GM12864 (cell line): ENCODE data around the gene HES2.

Experiments used
- DNase-seq: peaks from one replicate; pipeline ENCODE4 v3.0.0-alpha.2; 2011; ENCODE audit warnings: low read depth
- H3K4me3 ChIP-seq: 2 replicates; pipeline ENCODE4 v1.5.1; 2011; ENCODE audit warnings: mild to moderate bottlenecking, low read depth, low read length, control low read depth
- TF ChIP-seq, protein P1 (sequence below): IDR thresholded peaks from 2 replicates; pipeline ENCODE4 v1.5.1; 2011; ENCODE audit warnings: low read depth, mild to moderate bottlenecking, moderate library complexity, low read length, control low read depth, inconsistent platforms; ENCODE audit errors: missing control alignments

HES2 gene

DNA sequence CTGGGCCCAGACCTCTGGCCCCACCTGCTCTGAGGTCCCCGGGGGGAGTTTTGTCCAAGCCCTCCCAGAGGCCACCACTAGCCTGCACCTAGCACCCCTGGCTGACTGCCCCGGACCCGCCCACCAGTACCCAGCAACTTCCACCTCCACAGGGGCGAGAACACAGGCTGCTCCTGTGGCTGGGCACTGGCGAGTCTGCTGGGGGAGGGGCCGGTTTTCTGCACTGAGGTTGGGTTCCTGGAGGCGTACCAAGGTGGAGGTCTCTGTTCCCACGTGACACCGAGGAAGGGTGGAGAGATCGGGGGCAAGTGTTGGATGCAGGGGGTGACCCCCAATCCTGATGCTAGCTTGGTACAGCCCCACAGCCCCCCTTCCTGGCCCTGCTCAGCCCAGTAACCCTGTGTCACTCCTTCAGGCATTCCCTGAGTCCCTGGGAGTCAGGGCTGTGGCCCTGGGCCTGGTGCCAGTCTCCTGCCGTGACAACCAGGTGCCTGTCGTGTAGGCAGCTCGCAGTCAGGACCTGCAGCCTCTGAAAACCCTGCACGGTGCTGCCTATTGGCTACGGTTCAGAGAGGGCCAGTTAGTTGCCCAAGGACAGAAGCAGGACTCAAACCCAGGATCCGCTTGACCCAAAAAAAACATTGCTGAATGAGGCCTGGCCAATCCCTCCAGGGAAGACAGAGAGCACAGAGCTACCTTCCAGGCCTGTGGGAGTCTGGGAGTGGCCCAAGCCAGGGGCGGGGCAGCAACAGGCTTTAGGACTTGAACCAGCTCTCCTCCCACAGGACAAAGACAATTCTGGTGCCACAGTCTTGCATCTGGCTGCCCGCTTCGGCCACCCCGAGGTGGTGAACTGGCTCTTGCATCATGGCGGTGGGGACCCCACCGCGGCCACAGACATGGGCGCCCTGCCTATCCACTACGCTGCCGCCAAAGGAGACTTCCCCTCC lies 8.0 kb upstream of the HES2 start:
- DNase-seq = no peak
- TF ChIP-seq, protein P1, sequence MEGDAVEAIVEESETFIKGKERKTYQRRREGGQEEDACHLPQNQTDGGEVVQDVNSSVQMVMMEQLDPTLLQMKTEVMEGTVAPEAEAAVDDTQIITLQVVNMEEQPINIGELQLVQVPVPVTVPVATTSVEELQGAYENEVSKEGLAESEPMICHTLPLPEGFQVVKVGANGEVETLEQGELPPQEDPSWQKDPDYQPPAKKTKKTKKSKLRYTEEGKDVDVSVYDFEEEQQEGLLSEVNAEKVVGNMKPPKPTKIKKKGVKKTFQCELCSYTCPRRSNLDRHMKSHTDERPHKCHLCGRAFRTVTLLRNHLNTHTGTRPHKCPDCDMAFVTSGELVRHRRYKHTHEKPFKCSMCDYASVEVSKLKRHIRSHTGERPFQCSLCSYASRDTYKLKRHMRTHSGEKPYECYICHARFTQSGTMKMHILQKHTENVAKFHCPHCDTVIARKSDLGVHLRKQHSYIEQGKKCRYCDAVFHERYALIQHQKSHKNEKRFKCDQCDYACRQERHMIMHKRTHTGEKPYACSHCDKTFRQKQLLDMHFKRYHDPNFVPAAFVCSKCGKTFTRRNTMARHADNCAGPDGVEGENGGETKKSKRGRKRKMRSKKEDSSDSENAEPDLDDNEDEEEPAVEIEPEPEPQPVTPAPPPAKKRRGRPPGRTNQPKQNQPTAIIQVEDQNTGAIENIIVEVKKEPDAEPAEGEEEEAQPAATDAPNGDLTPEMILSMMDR = no peak
- no peak overlapping the region for H3K4me3 ChIP-seq

- H3K4me3 ChIP-seq = no peak overlapping the region
- no peak for DNase-seq
- TF ChIP-seq, protein P1 = no peak
These were observed 7.2 kb upstream of the HES2 start for GRCh38 chr1:6426972-6427350.

- TF ChIP-seq, protein P1 = no peak
These were observed 6.7 kb upstream of the HES2 start for GRCh38 chr1:6426277-6426971.

GRCh38 chr1:6425658-6426057 lies 5.9 kb upstream of the HES2 start:
- TF ChIP-seq, protein P1 = no peak
- DNase-seq = no peak
- no peak overlapping the region for H3K4me3 ChIP-seq

More at GRCh38 chr1:6426277-6426971, 6.7 kb upstream of the HES2 start:
- DNase-seq = no peak
- no peak overlapping the region for H3K4me3 ChIP-seq

DNA sequence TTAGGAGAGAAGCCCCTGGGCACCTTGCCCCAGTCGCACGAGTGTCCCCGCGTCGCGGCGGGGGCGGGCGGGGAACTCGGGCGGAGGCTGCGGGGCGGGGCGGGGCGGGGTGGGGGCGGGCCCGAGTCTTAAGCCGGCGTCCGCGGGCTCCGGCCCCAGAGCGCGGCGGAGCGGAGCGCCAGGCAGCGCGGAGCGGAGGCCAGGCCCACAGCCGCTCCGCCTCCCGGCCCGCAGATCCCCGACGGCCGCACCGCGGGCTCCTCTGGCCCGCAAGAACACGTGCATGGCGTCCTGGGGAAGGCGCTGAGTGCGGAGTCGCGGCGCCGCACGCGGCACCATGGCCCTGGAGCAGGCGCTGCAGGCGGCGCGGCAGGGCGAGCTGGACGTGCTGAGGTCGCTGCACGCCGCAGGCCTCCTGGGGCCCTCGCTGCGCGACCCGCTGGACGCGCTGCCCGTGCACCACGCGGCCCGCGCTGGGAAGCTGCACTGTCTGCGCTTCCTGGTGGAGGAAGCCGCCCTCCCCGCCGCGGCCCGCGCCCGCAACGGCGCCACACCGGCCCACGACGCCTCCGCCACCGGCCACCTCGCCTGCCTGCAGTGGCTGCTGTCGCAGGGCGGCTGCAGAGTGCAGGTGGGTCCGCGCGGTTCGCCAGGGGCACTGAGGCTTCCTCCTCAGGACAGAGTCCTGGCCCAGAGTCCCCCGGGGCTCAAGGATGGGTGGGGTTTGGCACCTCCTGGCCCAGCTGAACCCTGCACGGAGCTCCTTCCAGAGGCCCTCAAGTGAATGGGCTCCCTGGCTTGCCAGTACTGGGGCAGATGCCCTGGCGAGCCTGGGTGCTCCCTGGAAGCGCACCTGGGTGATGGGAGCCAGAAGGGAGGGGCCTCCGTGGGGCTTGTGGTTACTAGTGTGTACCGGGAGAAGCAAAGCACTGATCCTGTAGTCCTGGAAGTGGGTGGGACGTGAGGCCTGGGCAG lies 5.2 kb upstream of the HES2 start, which contains the start of gene ESPN:
TSS of gene ESPN (plus strand) at position 158 of the 975 bp plus-strand sequence. CDS start at position 338, 180 bp downstream.
- no peak within 1 kb of the TSS; the same call in 1 of the 2 replicates for H3K4me3 ChIP-seq
- no peak for DNase-seq
- TF ChIP-seq, protein P1 = no peak

- TF ChIP-seq, protein P1 = no peak
- DNase-seq = no peak
- no peak overlapping the region for H3K4me3 ChIP-seq
These were observed 4.4 kb upstream of the HES2 start for GRCh38 chr1:6424000-6424565.
